Activated gamma-delta T cell treated with anti-CD3 and anti-CD28 coated beads, Interleukin-2, amount 50 U/mL, for 16 hours (primary cell): ENCODE data around the gene SELENBP1.
"Not testable (repeated sequence)": the region's sequence is repeated elsewhere in the genome, so short reads cannot be mapped to it uniquely, and the experiment has no call there.

ENCODE experiments used
- DNase-seq: peaks from one replicate; pipeline ENCODE4 v3.0.0-alpha.2; 2020; ENCODE audit warnings: low read depth

SELENBP1 gene

GRCh38 chr1:151377150-151377884 is 4.8 kb upstream of the SELENBP1 start:
- no peak for DNase-seq

- no peak for DNase-seq
Observed at GRCh38 chr1:151373196-151373595, 691 bp upstream of the SELENBP1 start.

- no peak for DNase-seq
Observed at GRCh38 chr1:151371370-151372057, 991 bp downstream of the SELENBP1 start.

GRCh38 chr1:151370211-151370911 is 2.1 kb downstream of the SELENBP1 start:
- DNase-seq = no peak

GRCh38 chr1:151369621-151370048 is 2.9 kb downstream of the SELENBP1 start:
- no peak for DNase-seq

- DNase-seq = no peak
Observed at GRCh38 chr1:151369302-151369610, 3.2 kb downstream of the SELENBP1 start.

- no peak for DNase-seq
Observed at GRCh38 chr1:151368393-151369301, 3.9 kb downstream of the SELENBP1 start.

- no peak for DNase-seq
Observed at GRCh38 chr1:151367658-151368392, 4.7 kb downstream of the SELENBP1 start.

GRCh38 chr1:151364996-151365395 is 7.5 kb downstream of the SELENBP1 start:
- no peak for DNase-seq

GRCh38 chr1:151362308-151363155 is 10.0 kb downstream of the SELENBP1 start:
- DNase-seq = no peak

GRCh38 chr1:151361883-151362282 is 10.6 kb downstream of the SELENBP1 start:
- no peak for DNase-seq

- DNase-seq = no peak
Observed at GRCh38 chr1:151356696-151357095, 15.8 kb downstream of the SELENBP1 start.

GRCh38 chr1:151352021-151352718 is 20.3 kb downstream of the SELENBP1 start:
- no peak for DNase-seq

- DNase-seq = not testable (repeated sequence)
Observed at GRCh38 chr1:151350323-151350722, 22.2 kb downstream of the SELENBP1 start.

- no peak for DNase-seq
Observed at GRCh38 chr1:151347523-151348246, 24.8 kb downstream of the SELENBP1 start.

- peak; percentile 90 for DNase-seq
Observed at GRCh38 chr1:151346769-151347522, 25.6 kb downstream of the SELENBP1 start, which contains the start of gene RFX5. Gene RFX5, minus strand, starts transcription at chr1:151347252. Its CDS starts 932 bp downstream, at chr1:151346320.

GRCh38 chr1:151346082-151346768 is 26.3 kb downstream of the SELENBP1 start:
- no peak for DNase-seq

- no peak for DNase-seq
Observed at GRCh38 chr1:151344291-151344690, 28.2 kb downstream of the SELENBP1 start.
